K562 (cell line): ENCODE measurements around the gene NTRK3. TPM values are rescaled to one million over a fixed set of nuclear protein-coding genes. Genes with fewer than 3 reads are reported as not detected.

Experiments used
- ATAC-seq: fragments of 200-7000 bp; cut with Tn5 transposase; 3 replicates; pipeline ENCODE4 v1.9.1; 2020; ENCODE audit warnings: moderate library complexity
- BruUV-seq: library from RNA; stranded (reverse); fragments of 400-500 nt; replicated peaks from 2 replicates; lab custom pipeline; 2021; lab: Mats Ljungman, UMichigan
- CTCF ChIA-PET: fragments of 300-600 bp; formaldehyde crosslinking; extraction: SDS; loops from one replicate; lab custom pipeline; 2021; ENCODE audit warnings: low intra/inter-chr PET ratio; lab: Yijun Ruan, JAX
- POLR2A ChIA-PET: fragments of 300-600, 350-650 bp; sonication (Branson Sonifier 250); formaldehyde crosslinking; extraction: SDS; loops from one replicate; lab custom pipeline; 2021; ENCODE audit warnings: antibody characterized with exemption, inconsistent platforms; lab: Yijun Ruan, JAX
- DNase-seq, 4 experiments: peaks; one replicate each; pipeline versions ENCODE4 v3.0.0 to v3.0.0-alpha.2; 2011 to 2018; ENCODE audit warnings: low spot score in 3 of 4, mixed read lengths in 3 of 4; ENCODE audit errors: extremely low read depth in 1 of 4
- FAIRE-seq: peaks from 2 replicates; lab custom pipeline; 2011; peaks lifted over from hg19 to GRCh38; lab: Jason Lieb, UNC
- H2AFZ ChIP-seq: 2 replicates; pipeline ENCODE4 v1.6.0; 2011; ENCODE audit warnings: low read depth, low read length, control low read depth, inconsistent platforms
- H3K27ac ChIP-seq: fragments of 200-600 bp; 3 replicates; pipeline ENCODE4 v1.8.0; 2011; ENCODE audit warnings: low read depth, mild to moderate bottlenecking, control low read depth, inconsistent platforms, low read length, moderate library complexity, mixed read lengths; ENCODE audit errors: extremely low read depth
- H3K27me3 ChIP-seq, 2 experiments: fragments of 300-600 bp in 1 of 2; 2 replicates in 1 of 2; 3 replicates in 1 of 2; pipeline versions ENCODE4 v1.6.0 to v1.8.0; 2011; ENCODE audit warnings: inconsistent platforms in 2 of 2, low read length in 2 of 2, mild to moderate bottlenecking in 1 of 2, mixed read lengths in 1 of 2, moderate library complexity in 1 of 2; ENCODE audit not compliant: control insufficient read depth in 2 of 2, insufficient read depth in 2 of 2
- H3K36me3 ChIP-seq: fragments of 300-600 bp; 3 replicates; pipeline ENCODE4 v1.8.0; 2011; ENCODE audit warnings: mild to moderate bottlenecking, low read length, inconsistent platforms; ENCODE audit not compliant: control insufficient read depth, insufficient read depth
- H3K4me1 ChIP-seq, 2 experiments: fragments of 200-600 bp in 1 of 2; replicated peaks in 1 of 2; 2 replicates in 1 of 2; 3 replicates in 1 of 2; pipeline versions ENCODE4 v1.5.1 to v1.8.0; 2011; ENCODE audit warnings: inconsistent platforms in 2 of 2, low read length in 2 of 2, mild to moderate bottlenecking in 1 of 2, mixed read lengths in 1 of 2, moderate library complexity in 1 of 2; ENCODE audit not compliant: control insufficient read depth in 2 of 2, insufficient read depth in 2 of 2
- H3K4me2 ChIP-seq: 2 replicates; pipeline ENCODE4 v1.6.1; 2011; ENCODE audit warnings: low read length, control low read depth, inconsistent platforms, mixed read lengths; ENCODE audit not compliant: insufficient read depth
- H3K4me3 ChIP-seq: fragments of 200-600 bp; sonication (generic), shearing (Covaris generic); 2 replicates; pipeline ENCODE4 v1.5.1; 2016; ENCODE audit warnings: control low read depth, inconsistent platforms
- H3K79me2 ChIP-seq: fragments of 200-600 bp; 3 replicates; pipeline ENCODE4 v1.8.0; 2011; ENCODE audit warnings: low read length, inconsistent platforms; ENCODE audit not compliant: control insufficient read depth, insufficient read depth
- H3K9ac ChIP-seq, 2 experiments: 2 replicates each; pipeline versions ENCODE4 v1.6.0 to v1.6.1; 2011; ENCODE audit warnings: low read depth in 2 of 2, low read length in 2 of 2, control low read depth in 1 of 2, inconsistent platforms in 1 of 2, mild to moderate bottlenecking in 1 of 2, mixed read lengths in 1 of 2; ENCODE audit not compliant: insufficient read depth in 1 of 2
- H3K9me1 ChIP-seq: one replicate; pipeline ENCODE4 v1.6.0; 2011; ENCODE audit warnings: inconsistent platforms, mild to moderate bottlenecking, low read length, moderate library complexity; ENCODE audit not compliant: control insufficient read depth, insufficient read depth
- H3K9me3 ChIP-seq: replicated peaks from 2 replicates; pipeline ENCODE4 v1.5.1; 2011; ENCODE audit warnings: low read depth, low read length, inconsistent platforms; ENCODE audit not compliant: control insufficient read depth, insufficient read depth
- H4K20me1 ChIP-seq: replicated peaks from 2 replicates; pipeline ENCODE4 v1.6.1; 2011; ENCODE audit warnings: low read length, inconsistent platforms, mixed read lengths; ENCODE audit not compliant: control insufficient read depth, insufficient read depth
- BRF1 ChIP-seq: IDR thresholded peaks from 3 replicates; pipeline ENCODE4 v1.6.1; 2011; ENCODE audit warnings: borderline replicate concordance, mild to moderate bottlenecking; ENCODE audit not compliant: insufficient read length; ENCODE audit errors: extremely low read depth
- CBFA2T2 ChIP-seq: fragments of 450-650 bp; conservative IDR thresholded peaks from 2 replicates; pipeline ENCODE4 v1.6.1; 2017; ENCODE audit warnings: mild to moderate bottlenecking
- ETV1 ChIP-seq: fragments of 450-650 bp; conservative IDR thresholded peaks from 2 replicates; pipeline ENCODE4 v1.6.1; 2016; ENCODE audit warnings: missing genetic modification characterization, control low read depth, low read depth, missing compliant biosample characterization
- ETV5 ChIP-seq: sonication (generic); formaldehyde crosslinking; IDR thresholded peaks from 2 replicates; pipeline ENCODE4 v1.4.0; 2020; ENCODE audit warnings: low read depth, mild to moderate bottlenecking, missing genetic modification reagents
- GATA2 ChIP-seq: sonication (generic); formaldehyde crosslinking; IDR thresholded peaks from 2 replicates; pipeline ENCODE4 v1.4.0; 2020; ENCODE audit warnings: mild to moderate bottlenecking, missing genetic modification reagents
- HMG20A ChIP-seq: fragments of 450-650 bp; formaldehyde crosslinking; conservative IDR thresholded peaks from 2 replicates; pipeline ENCODE4 v1.4.0; 2020; ENCODE audit warnings: mild to moderate bottlenecking, mixed read lengths
- KAT8 ChIP-seq: fragments of 450-650 bp; IDR thresholded peaks from 2 replicates; pipeline ENCODE4 v1.6.1; 2016; ENCODE audit warnings: low read depth, mild to moderate bottlenecking
- MBD2 ChIP-seq: sonication (generic); IDR thresholded peaks from 2 replicates; pipeline ENCODE4 v1.6.1; 2016; ENCODE audit warnings: low read depth, borderline replicate concordance
- MEIS2 ChIP-seq: fragments of 450-650 bp; IDR thresholded peaks from 2 replicates; pipeline ENCODE4 v1.6.1; 2014; ENCODE audit warnings: mild to moderate bottlenecking; ENCODE audit not compliant: partially characterized antibody
- SNIP1 ChIP-seq: fragments of 450-650 bp; IDR thresholded peaks from 2 replicates; pipeline ENCODE4 v1.7.1; 2017; ENCODE audit warnings: low read depth, mild to moderate bottlenecking
- SREBF2 ChIP-seq: sonication (generic); formaldehyde crosslinking; IDR thresholded peaks from 2 replicates; pipeline ENCODE4 v1.4.0; 2020; ENCODE audit warnings: mild to moderate bottlenecking, missing genetic modification reagents
- ZBTB1 ChIP-seq: sonication (generic); formaldehyde crosslinking; IDR thresholded peaks from 2 replicates; pipeline ENCODE4 v1.8.1; 2023; ENCODE audit warnings: missing genetic modification reagents, low read depth, mild to moderate bottlenecking, borderline replicate concordance
- ZFP1 ChIP-seq: fragments of 450-650 bp; formaldehyde crosslinking; IDR thresholded peaks from 2 replicates; pipeline ENCODE4 v1.4.0; 2020; ENCODE audit warnings: mild to moderate bottlenecking, mixed read lengths
- ZNF23 ChIP-seq: fragments of 250-450 bp; sonication (Bioruptor Pico); IDR thresholded peaks from 2 replicates; pipeline ENCODE4 v1.4.0; 2020; ENCODE audit warnings: mild to moderate bottlenecking
- ZNF316 ChIP-seq: fragments of 450-650 bp; IDR thresholded peaks from 2 replicates; pipeline ENCODE4 v1.6.1; 2016
- WGBS: fragments of 100-300 bp; shearing (Covaris generic); methylation state at CpG from one replicate; pipeline ENCODE4 v1.1.6; 2016; ENCODE audit warnings: low coverage, mixed read lengths; ENCODE audit not compliant: insufficient coverage; ENCODE audit errors: missing lambda C conversion rate; 5-methylcytosine and 5-hydroxymethylcytosine counted together
- in situ Hi-C: fragments of 300-500 bp; cut with MboI; formaldehyde crosslinking; loops from 4 replicates; pipeline ENCODE4 v1.15.0; 2018; ENCODE audit warnings: inconsistent platforms, mixed read lengths
- intact Hi-C: fragments of 100-400 bp; cut with micrococcal nuclease; formaldehyde crosslinking; loops from 2 replicates; pipeline ENCODE4 v1.14.2; 2022
- polyA plus RNA-seq, 8 experiments: library from polyadenylated mRNA; depleted of rRNA in 4 of 8; stranded (reverse) in 5 of 8; unstranded in 3 of 8; fragments of >200 nt; fragmentation: Nextera tagmentation in 2 of 8; fragmentation: Illumina TruSeq in 1 of 8; extraction: Ambion mirVana in 2 of 8; extraction: Trizol in 1 of 8; gene quantifications; 2 replicates each; pipeline versions ENCODE4 v1.2.1 to v1.2.3, GENCODE V29; 2011 to 2014; ENCODE audit warnings: inconsistent platforms in 1 of 8, missing spikeins in 1 of 8
- total RNA-seq, 7 experiments: library from RNA; depleted of rRNA in 6 of 7; stranded (reverse); fragments of >200 nt in 6 of 7; fragmentation: Illumina TruSeq in 2 of 7; extraction: Trizol in 2 of 7; gene quantifications; 2 replicates each; pipeline versions ENCODE4 v1.2.1 to v1.2.3, GENCODE V29; 2011 to 2021; ENCODE audit warnings: low replicate concordance in 1 of 7
- TF ChIP-seq, protein P1 (sequence below), 2 experiments: IDR thresholded peaks in 1 of 2; conservative IDR thresholded peaks in 1 of 2; 2 replicates each; pipeline ENCODE4 v1.6.1; 2016; ENCODE audit warnings: low read depth in 2 of 2, mild to moderate bottlenecking in 1 of 2, missing compliant biosample characterization in 1 of 2, missing genetic modification characterization in 1 of 2, moderate library complexity in 1 of 2
- TF ChIP-seq, protein P2 (sequence below): fragments of 200-400 bp; formaldehyde crosslinking; IDR thresholded peaks from 2 replicates; pipeline ENCODE4 v1.6.1; 2017; ENCODE audit warnings: mild to moderate bottlenecking, low read depth, low read length, moderate library complexity

Gene NTRK3
- total and polyA plus RNA-seq, 9 of the 15 experiments (the other 6 are each of a cell fraction or from before 2014, with no cell fraction given) = 0.11 to 0.13 TPM; not detected in 7

GRCh38 chr15:88140398-88140797, 116.1 kb downstream of the NTRK3 start (continued):
- no peak for TF ChIP-seq GATA2 (CRISPR knock-in tag)
- no peak for TF ChIP-seq ETV5 (CRISPR knock-in tag)
- no peak for TF ChIP-seq HMG20A (CRISPR knock-in tag)

DNA sequence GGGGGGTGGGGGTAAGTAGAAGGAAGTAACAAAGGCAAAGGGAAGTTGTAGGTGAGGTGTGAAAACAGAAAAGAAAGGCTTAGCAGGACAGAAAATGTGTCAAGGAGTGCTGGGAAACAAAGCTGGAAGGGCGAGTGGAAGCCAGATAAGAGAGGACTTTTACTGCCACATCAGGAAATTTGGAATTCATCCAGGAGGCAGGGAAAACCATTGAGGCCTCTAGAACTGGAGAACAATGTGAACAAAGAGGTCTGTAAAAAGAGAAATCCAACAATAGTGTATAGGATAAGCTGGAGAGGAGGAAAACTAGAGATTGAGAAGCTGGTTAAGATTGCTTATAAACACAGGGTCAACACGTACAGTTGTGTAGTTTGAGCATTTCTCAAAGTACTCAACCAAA, 116.6 kb downstream of the NTRK3 start:
- 0% methylated on average over 2 of the region's 2 CpGs for WGBS
- H2AFZ ChIP-seq = no peak overlapping the region
- H3K9ac ChIP-seq = no peak overlapping the region
- H3K4me2 ChIP-seq = no peak overlapping the region
- intact Hi-C loops = no loop called here
- POLR2A ChIA-PET = no interaction called here
- H3K4me3 ChIP-seq = no peak overlapping the region
- H3K9me1 ChIP-seq = no peaks in the 10 kb centered on the region
- DNase-seq (no peak), FAIRE-seq (no peak), ATAC-seq (no peak)
- H3K27me3 ChIP-seq = peaks cover 0 to 3% of the 10 kb centered on the region in 2 experiments; a peak in 2 of 5 replicates
- in situ Hi-C loops = no loop called here
- no peak for TF ChIP-seq MBD2
- TF ChIP-seq ZBTB1 = no peak
- TF ChIP-seq, protein P1, sequence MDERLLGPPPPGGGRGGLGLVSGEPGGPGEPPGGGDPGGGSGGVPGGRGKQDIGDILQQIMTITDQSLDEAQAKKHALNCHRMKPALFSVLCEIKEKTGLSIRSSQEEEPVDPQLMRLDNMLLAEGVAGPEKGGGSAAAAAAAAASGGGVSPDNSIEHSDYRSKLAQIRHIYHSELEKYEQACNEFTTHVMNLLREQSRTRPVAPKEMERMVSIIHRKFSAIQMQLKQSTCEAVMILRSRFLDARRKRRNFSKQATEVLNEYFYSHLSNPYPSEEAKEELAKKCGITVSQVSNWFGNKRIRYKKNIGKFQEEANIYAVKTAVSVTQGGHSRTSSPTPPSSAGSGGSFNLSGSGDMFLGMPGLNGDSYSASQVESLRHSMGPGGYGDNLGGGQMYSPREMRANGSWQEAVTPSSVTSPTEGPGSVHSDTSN (CRISPR knock-in tag; IDR thresholded peaks at IDR 0.05; ENCODE audit: low read depth) = no peak
- TF ChIP-seq, protein P1 (tag; conservative IDR thresholded peaks at IDR 0.05; ENCODE audit: low read depth) = no peak
- no peak for TF ChIP-seq BRF1
- TF ChIP-seq ETV1 (tag) = no peak
- TF ChIP-seq, protein P2, sequence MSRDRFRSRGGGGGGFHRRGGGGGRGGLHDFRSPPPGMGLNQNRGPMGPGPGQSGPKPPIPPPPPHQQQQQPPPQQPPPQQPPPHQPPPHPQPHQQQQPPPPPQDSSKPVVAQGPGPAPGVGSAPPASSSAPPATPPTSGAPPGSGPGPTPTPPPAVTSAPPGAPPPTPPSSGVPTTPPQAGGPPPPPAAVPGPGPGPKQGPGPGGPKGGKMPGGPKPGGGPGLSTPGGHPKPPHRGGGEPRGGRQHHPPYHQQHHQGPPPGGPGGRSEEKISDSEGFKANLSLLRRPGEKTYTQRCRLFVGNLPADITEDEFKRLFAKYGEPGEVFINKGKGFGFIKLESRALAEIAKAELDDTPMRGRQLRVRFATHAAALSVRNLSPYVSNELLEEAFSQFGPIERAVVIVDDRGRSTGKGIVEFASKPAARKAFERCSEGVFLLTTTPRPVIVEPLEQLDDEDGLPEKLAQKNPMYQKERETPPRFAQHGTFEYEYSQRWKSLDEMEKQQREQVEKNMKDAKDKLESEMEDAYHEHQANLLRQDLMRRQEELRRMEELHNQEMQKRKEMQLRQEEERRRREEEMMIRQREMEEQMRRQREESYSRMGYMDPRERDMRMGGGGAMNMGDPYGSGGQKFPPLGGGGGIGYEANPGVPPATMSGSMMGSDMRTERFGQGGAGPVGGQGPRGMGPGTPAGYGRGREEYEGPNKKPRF = no peak
- no peak for TF ChIP-seq SREBF2
- TF ChIP-seq MEIS2 = no peak
- TF ChIP-seq ZNF23 (CRISPR knock-in tag) = no peak
- no peak for TF ChIP-seq ZNF316
- no peak for TF ChIP-seq ZFP1
- TF ChIP-seq KAT8 = no peak
- no peak for TF ChIP-seq CBFA2T2
- no peak for TF ChIP-seq SNIP1
- BruUV-seq = no TSS peak
- CTCF ChIA-PET = no interaction called here
- H3K4me1 ChIP-seq = no peaks in the 10 kb centered on the region
- H3K9me3 ChIP-seq = no peaks in the 10 kb centered on the region
- H3K79me2 ChIP-seq = no peaks in the 10 kb centered on the region
- no peaks in the 10 kb centered on the region for H4K20me1 ChIP-seq
- H3K27ac ChIP-seq = no peak overlapping the region
- H3K36me3 ChIP-seq = no peaks in the 10 kb centered on the region
